GM19351 (cell line): ENCODE data around the gene RBM42.
"Not testable (repeated sequence)": the region's sequence is repeated elsewhere in the genome, so short reads cannot be mapped to it uniquely, and the experiment has no call there.

Experiments used
- ATAC-seq: cut with Tn5 transposase; IDR thresholded peaks from one replicate; pipeline ENCODE4 v1.9.1; 2021; ENCODE audit warnings: mild to moderate bottlenecking, moderate library complexity; ENCODE audit not compliant: unreplicated experiment

RBM42 gene

DNA sequence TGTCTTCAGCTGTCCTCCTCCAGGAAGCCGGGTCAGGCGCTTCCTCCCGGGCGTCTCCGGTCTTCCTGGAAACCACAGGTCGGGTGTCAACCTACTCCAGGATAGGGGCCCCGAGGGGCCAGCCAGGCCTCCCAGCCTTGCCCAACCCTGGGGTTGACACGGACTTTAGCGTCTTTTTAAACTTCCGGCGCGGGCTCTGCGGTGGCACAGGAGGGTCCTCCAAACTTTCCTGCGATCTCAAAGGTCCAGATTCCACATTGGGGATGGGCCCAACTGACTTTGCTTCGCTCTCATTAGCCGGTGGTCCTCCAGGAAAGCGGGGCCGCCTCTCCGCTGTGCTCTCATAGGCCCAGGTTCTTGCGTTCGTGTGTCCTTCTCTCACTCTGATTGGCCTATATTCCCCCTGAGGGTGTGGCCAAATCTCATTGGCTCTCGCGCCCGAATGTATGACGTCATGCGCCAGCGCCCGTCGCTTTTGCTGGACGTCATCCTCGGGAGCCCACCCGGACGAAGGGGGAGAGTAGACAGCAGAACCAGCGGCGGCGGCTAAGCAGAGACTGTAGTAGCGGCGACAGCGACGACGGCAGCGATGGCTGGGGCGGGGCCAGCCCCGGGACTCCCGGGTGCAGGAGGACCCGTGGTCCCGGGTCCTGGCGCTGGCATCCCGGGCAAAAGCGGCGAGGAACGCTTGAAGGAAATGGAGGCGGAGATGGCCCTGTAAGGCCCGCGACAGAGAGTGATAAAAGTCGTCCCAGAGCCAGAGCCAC, at the start of gene RBM42:
Gene RBM42 (plus strand): TSS at position 472 of the 767 bp plus-strand sequence. CDS start 118 bp downstream, at position 590.
- peak; percentile 99 for ATAC-seq

DNA sequence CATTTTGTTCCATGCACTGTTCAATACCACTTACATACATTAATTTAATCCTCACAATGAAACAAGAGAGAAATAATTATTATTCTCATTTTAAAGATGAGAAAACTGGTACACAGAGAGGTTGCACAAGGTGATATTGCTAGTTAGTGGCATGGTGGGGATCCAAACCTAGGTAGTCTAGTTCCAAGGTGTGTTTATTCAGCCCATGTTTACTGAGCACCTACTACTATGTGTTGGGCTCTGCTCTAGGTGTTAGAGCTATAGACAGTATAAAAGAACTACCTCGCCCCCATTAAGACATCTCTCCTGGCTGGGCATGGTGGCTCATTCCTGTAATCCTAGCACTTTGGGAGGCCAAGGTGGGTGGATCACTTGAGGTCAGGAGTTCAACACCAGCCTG, 46.1 kb upstream of the RBM42 start:
- ATAC-seq = no peak

- no peak for ATAC-seq
Measured at GRCh38 chr19:35585848-35586247, 43.0 kb upstream of the RBM42 start, which contains the start of gene PMIS2. Gene PMIS2 (plus strand): TSS chr19:35586173. CDS start chr19:35586260, 87 bp downstream.

GRCh38 chr19:35587321-35587720, 41.5 kb upstream of the RBM42 start:
- no peak for ATAC-seq

DNA sequence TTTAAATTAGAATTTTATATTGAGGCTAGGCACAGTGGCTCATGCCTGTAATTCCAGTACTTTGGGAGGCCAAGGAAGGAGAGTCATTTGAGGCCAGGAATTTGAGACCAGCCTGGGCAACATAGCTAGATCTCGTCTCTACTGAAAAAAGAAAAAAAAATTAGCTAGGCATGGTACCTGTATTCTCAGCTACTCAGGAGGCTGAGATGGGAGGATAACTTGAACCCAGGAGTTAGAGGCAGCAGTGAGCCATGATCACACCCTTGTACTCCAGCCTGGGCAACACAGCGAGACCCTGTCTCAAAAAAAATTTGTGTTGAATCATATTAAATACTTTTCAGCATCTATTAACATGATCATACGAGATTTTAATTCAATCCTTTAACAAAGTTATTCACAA, 38.0 kb upstream of the RBM42 start:
- ATAC-seq = no peak

GRCh38 chr19:35592226-35592625, 36.6 kb upstream of the RBM42 start:
- ATAC-seq = no peak

DNA sequence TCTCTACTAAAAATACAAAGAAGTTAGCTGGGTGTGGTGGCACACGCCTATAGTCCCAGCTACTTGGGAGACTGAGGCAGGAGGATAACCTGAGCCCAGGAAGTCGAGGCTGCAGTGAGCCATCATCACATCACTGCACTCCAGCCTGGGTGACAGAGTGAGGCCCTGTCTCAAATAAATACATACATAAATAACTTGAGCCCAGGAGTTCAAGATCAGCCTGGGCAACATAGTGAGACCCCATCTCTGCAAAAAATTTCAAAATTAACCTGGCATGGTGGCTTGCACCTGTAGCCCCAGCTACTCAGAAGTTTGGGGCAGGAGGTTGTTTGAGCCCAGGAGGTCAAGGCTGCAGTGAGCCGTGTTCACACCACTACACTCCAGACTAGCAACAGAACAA, 33.8 kb upstream of the RBM42 start:
- not testable (repeated sequence) for ATAC-seq

DNA sequence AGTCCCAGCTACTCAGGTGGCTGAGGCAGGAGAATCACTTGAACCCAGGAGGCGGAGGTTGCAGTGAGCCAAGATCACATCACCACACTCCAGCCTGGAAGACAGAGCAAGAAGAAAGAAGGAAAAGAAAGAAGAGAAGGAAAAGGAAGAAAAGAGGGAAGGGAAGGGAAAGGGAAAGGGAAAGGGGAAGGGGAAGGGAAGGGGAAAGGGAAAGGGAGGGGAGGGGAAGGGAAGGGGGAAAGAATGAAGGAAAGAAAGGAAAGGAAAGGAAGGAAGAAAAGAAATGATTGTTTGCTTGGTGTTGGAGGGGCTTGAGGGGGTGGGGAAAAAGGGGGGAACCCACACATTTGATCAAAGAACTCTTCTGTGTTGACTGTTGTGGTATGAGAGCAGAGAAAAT, 32.9 kb upstream of the RBM42 start:
- no peak for ATAC-seq

GRCh38 chr19:35596366-35596999, 32.4 kb upstream of the RBM42 start:
- ATAC-seq = peak; percentile 77

- ATAC-seq = no peak
Measured at GRCh38 chr19:35601971-35602370, 26.9 kb upstream of the RBM42 start.

GRCh38 chr19:35604436-35604835, 24.4 kb upstream of the RBM42 start:
- not testable (repeated sequence) for ATAC-seq

- ATAC-seq = not testable (repeated sequence)
Measured at GRCh38 chr19:35607170-35607569, 21.7 kb upstream of the RBM42 start.

GRCh38 chr19:35607661-35608060, 21.2 kb upstream of the RBM42 start:
- no peak for ATAC-seq

DNA sequence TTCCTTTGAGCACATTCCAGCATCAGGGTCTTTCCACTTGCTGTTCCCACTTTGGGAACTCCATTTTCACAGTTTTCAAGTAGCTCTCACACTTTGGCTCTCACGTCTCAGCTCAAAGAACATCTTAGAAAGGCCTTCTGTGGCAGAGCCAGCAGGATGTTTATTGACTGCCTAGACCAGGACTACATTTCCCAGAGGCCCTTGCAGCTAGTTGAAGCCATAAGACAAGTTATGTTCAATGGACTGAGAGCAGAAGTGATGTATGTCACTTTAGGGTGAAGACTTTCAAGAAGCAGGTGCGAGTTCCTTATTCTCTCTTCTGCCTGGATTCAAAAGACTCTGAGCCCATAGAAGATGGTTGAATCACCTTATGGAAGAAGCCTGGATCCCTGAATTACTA, 20.6 kb upstream of the RBM42 start:
- no peak for ATAC-seq

GRCh38 chr19:35609851-35610353, 18.9 kb upstream of the RBM42 start:
- ATAC-seq = no peak

DNA sequence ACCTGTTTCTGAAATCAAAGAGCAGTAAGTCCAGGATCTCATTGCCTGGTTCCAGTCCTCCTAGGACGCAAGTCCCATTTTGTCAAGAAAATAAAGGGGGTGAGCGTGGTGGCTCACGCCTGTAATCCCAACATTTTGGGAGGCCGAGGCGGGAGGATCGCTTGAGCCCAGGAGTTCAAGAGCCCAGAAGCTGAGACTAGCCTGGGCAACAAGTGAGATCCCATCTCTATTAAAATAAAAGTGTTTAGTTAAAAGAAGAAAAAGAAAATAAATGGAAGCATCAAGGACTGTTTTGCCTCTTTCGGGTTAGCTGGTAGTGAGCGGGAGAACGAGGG, 16.6 kb upstream of the RBM42 start:
- ATAC-seq = no peak

DNA sequence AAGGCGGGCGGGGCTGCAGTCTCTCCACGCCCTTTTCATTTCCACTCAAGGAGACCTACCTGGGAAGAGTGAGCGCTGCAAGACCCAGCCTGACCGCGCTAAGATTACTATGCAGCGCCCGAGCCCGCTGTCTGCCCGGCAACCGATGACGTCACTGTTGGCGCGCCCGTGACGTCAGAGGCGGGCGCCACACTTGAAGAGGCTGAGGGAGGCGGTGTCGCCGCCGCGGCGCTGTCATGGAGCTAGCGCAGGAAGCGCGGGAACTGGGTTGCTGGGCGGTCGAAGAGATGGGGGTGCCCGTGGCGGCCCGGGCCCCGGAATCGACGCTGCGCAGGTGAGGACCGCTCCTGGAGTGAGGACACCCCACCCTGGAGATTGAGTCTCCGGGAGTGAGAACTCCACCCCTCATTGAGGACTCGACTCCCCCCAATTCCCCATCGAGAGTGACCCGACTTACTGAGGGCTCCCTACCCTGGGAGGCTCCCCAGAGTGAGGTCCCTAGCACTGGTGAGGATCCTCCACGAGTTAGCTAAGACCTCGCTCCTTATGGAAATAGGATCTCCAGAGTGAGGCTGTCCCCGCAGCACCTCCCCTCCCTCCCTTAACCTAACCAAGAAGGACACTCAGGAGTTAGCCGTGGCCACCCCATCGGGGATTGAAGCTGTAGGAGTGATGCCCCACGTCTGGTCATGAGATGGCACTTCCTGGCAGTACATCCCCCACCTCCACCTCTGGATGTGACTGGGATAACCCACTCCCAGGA, 16.1 kb upstream of the RBM42 start, which contains the start of gene HAUS5:
Gene HAUS5 (plus strand): TSS at position 177 of the 763 bp plus-strand sequence. CDS start 60 bp downstream, at position 237.
- ATAC-seq = peak; percentile 74

DNA sequence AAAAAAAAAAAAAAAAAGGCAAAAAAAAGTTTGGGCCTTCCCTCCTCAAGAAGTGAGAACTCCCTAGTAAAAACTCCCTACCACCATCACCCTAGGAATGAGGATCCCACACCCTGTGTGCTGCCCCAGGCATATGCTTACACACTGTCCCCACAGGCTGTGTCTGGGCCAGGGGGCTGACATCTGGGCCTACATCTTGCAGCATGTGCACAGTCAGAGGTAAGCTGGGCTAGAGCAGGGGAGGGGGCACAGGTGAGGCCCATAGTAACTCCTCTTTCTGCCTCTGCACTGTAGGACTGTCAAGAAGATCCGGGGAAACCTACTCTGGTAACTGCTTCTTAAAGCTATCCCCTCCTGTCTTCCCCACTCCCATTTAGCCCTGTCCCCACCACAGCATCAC, 15.3 kb upstream of the RBM42 start:
- no peak for ATAC-seq

DNA sequence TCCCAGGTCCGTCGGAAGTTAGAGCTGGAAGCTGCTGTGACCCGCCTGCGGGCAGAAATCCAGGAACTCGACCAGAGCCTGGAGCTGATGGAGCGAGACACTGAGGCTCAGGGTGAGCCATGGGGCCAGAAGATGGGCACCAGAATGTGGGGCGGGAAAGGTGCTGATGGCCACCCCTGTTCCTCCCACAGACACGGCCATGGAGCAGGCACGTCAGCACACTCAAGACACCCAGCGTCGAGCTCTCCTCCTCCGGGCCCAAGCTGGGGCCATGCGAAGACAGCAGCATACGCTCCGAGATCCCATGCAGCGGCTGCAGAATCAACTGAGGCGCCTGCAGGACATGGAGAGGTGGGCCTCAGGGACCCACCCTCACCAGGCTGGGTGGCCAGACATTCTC, 13.8 kb upstream of the RBM42 start:
- ATAC-seq = no peak

- ATAC-seq = no peak
Measured at GRCh38 chr19:35618857-35619256, 10.0 kb upstream of the RBM42 start.

DNA sequence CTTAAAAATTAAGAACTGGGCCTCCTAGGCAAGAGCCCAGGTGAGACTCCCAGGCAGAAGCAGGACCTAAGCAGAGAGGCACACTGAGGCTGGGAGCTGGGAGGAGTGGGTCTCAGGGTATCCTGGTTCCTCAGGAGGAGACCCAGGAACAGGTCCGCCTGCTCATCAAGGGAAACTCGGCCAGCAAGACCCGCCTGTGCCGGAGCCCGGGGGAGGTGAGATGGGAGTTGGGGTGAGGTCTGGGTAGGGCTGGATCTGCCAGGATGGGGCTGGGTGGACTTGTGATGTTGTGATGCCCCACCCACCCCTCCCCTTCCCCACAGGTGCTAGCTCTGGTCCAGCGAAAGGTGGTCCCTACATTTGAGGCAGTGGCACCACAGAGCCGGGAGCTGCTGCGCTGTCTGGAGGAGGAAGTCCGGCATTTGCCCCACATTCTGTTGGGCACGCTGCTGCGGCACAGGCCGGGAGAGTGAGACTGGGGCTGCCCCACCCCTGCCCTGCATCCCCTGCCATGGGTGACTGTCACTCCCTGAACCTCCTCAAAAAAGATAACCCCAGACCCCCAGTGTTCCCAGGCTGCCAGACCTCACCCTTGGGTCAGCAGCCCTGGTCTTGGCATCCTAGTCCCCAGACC, 9.4 kb upstream of the RBM42 start:
- no peak for ATAC-seq
